ENCODE results near the gene CPNE1.
"Not testable (repeated sequence)": the region's sequence is repeated elsewhere in the genome, so short reads cannot be mapped to it uniquely, and the experiment has no call there.

Gene CPNE1

GRCh38 chr20:35697696-35698297 is 33.1 kb upstream of the CPNE1 start:
- DNase-seq, result no peak

GRCh38 chr20:35695978-35696377 is 31.3 kb upstream of the CPNE1 start:
- no peak for DNase-seq

GRCh38 chr20:35695245-35695749 is 30.6 kb upstream of the CPNE1 start:
- no peak for DNase-seq

- DNase-seq, result no peak
Observed at GRCh38 chr20:35690265-35690664, 25.6 kb upstream of the CPNE1 start.

DNA sequence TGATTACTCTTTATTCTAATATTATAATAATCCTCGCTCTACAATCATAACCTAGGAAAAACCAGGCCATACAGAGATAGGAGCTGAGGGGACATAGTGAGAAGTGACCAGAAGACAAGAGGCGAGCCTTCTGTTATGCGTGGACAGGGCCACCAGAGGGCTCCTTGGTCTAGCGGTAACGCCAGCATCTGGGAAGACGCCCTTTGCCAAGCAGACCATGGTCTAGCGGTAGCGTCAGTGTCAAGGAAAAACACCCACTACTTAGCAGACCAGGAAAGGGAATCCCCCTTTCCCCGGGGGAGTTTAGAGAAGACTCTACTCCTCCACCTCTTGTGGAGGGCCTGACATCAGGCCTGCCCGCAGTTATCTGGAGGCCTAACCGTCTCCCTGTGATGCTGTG is 22.2 kb upstream of the CPNE1 start:
- DNase-seq, result not testable (repeated sequence)

- not testable (repeated sequence) for DNase-seq
Observed at GRCh38 chr20:35685368-35685767, 20.7 kb upstream of the CPNE1 start.

- no peak for DNase-seq
Observed at GRCh38 chr20:35681960-35682359, 17.3 kb upstream of the CPNE1 start.

DNA sequence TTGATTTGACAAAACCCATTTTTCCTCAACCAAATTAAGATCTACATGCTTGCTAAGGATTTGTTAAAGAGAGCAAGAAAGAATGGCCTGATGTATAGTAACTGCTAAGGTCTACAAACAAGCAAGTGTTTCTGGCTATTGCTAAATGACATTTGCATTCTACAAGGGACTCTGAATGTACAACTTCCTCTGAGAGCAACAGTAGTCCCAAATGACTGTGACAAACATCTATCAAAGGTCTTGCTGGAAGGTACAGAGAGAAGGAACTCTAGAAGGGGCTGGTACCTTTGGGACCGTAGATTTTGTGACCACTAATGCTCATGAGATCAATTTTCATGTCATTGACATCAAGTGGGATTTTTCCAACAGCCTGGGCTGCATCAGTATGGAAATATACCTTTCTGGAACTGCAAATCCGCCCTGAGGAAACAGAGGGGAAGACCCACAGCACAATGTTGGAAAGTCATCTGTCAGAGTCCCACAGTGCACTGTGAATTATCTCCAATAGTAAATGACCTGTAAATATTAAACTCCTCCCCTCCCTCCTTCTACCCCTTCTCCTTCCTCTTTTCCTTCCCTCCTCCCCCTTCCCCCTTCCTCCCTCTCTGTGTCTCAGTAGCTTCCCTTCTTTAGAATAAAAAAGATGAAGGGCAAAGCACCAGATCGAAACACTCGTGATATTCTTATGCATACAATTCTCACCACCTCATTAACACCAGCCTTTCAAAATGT is 15.9 kb upstream of the CPNE1 start:
- DNase-seq, result no peak

GRCh38 chr20:35674921-35675320 is 10.2 kb upstream of the CPNE1 start:
- no peak for DNase-seq

DNA sequence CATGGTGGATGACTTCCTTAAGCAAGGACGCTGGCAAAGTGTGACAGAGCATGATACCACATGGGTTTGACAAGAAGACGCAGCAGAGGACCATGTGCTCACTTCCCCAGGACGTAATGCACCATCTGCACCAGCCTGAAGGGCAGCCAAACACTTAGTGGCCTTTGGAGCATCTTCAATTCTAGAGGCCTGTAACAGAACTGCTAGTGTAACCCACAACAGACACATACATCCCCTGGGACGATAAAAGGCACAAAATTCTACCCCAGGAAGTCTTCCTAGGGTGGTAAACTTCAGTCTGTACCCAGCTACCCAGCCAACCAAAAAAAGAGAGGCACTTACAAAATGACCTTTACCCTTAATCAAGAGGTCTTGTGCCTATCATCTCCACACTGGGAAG is 9.2 kb upstream of the CPNE1 start:
- DNase-seq, result no peak

DNA sequence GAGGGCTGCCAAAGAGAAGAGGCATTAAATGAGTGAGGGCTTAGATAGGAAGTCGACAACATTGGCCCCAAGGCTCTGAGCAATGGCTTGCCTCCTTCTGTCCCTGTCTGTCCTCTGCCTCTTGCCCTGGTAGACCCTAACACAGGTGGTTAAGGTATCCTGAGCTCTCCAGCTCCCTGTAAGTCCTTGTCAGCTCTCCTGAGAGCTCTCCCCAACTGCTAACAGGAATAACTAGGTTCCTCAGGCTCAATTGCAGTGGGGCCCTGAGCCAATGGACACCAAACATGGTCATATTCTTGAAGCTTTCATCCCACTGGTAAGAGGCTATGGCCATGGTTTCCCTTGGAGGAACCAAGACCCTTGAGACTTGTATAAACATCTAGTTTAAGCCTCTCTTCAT is 5.0 kb upstream of the CPNE1 start:
- DNase-seq, result no peak

GRCh38 chr20:35669221-35669620 is 4.5 kb upstream of the CPNE1 start:
- no peak for DNase-seq

GRCh38 chr20:35665949-35666288 is 1.2 kb upstream of the CPNE1 start:
- DNase-seq, result no peak

DNA sequence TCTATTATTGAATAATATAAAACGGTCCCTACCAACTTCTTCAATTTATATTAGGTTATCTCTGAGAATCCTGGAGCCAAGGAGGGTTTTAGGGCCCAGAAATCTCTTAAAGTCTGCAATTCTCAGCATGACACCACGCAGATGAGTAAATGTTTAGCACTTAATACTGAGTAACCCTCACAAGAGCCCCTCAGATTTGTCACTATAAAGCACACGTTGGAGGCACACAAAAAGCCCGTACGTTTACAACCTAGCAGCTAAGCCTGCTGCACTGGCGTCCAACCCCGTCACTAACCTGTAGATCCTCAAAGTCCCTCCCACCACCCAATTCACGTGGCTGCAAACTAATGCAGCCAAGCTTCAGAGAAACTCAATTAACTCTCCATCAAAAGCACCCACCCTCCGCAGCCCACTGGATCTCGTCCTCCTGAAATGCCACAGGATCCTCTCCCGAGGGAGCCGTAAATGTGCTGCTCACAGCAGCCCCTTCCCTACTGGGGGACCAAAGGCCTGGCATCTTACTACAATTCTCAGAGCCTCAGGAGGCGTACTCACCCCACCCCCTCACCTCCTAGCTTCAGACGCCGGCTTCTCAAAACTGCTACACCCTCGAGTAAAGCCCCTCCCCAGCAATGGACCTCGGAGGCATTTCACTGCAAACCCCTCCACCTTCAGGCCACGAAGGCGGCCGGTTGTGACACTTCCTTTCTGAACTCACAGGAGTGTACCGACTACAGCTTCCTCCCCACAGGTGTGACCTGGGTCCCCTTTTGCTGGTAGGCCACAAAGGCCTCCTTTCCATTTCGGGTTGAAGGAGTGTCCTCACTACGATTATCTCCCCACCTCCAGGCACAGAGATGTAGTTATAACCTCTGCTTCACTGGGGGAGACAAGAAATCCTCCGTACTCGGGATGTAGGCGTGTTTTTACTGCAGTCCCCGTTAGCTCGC is 909 bp downstream of the CPNE1 start:
- peak; percentile 66 to 80 for DNase-seq

DNA sequence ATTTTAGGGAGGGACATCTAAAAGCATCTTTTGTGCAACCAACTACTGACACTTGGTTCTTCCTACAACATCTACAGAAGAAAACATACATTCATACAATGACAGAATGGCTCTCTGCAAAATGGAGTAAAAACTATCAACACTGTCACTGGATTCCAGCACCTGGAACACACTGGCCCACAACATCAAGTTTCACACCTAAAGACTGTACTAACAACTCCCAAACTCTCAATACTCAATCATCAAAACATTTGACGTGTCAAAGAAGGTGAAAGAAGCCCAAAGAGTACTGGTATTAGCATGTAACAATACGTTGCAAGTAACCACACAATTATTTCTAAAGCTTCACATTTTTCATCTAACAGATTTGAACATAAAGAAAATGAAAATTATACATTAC is 2.1 kb downstream of the CPNE1 start:
- no peak for DNase-seq

DNA sequence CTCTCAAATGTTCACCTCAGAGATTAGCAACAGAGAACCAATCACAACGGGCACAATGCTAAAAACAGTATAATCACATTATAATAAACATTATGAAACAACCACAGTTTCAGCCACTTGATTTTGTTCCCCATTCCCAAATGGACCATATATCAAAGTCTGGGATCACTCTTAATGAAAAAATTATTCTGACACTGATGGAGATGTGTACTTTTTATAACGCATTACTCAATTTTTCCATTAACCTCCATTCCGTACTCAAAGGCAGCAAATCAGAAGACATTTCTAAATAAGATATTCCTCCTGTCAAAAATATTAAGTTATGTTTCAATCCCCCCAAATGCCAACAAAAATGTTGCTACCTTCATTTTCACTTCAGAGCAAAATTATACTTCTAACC is 2.8 kb downstream of the CPNE1 start:
- DNase-seq, result no peak

DNA sequence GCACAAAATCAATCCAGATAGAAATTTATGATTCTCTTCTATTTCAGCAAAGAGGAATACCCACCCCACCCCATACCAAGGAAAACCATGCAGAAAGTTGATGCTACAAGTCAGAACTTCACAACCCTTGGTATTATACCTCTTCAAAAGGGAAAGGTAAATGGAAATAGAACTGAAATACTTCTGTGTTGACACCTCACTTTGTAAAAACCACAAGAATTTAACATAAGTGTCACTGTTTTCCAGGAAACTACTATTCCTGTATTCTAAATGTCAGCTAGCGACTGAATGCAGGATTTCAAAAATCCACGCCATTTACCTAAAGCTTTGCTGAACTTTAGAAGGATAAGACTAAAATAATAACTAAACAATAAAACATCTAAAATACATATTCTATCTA is 3.6 kb downstream of the CPNE1 start:
- DNase-seq, result no peak

GRCh38 chr20:35660122-35660937 is 4.4 kb downstream of the CPNE1 start:
- no peak for DNase-seq

- no peak for DNase-seq
Observed at GRCh38 chr20:35657271-35657670, 7.4 kb downstream of the CPNE1 start.

DNA sequence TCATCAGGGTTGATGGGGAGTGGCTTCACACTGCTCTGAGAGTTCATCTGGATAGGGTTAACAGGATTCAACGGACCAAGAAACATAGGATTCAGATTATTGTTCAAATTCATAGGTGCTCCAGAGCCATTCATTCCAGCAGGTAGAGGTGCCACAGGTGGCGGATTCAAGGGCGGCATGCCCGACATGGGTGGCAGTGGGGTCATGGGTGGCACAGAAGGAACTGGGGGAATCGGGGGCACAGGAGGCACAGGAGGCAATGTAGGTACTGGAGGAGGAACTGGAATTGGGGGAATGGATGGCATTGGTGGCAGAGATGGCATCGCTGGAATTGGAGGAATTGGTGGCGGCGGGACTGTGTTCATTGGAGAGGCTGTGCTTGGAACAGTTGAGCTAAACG is 10.3 kb downstream of the CPNE1 start:
- DNase-seq, result no peak

DNA sequence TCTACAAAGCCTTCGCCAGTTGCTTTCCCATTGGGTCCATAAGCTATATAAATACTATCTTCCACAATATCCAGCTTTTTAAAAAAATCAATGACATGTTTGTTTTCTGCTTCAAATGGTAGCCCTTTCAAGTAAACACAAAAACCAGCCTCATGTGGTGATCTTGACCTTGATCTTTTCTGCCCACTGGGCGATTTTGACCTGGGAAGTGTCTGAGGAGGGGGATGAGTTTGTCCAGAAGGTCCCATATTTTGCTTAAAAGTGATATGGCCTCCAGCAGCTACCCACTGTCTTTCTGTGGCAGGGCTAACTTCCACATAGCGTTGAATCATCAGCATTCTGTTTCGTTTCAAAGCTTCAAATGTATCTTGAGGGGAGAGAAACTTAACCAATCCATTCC is 10.8 kb downstream of the CPNE1 start:
- DNase-seq, result no peak

GRCh38 chr20:35653430-35653734 is 11.3 kb downstream of the CPNE1 start:
- no peak for DNase-seq
